Eye (tissue), 1 donor: ENCODE results near the gene OCSTAMP.

Source experiments
- DNase-seq: peaks from one replicate; pipeline ENCODE4 v3.0.0-alpha.2; 2015

Gene OCSTAMP

DNA sequence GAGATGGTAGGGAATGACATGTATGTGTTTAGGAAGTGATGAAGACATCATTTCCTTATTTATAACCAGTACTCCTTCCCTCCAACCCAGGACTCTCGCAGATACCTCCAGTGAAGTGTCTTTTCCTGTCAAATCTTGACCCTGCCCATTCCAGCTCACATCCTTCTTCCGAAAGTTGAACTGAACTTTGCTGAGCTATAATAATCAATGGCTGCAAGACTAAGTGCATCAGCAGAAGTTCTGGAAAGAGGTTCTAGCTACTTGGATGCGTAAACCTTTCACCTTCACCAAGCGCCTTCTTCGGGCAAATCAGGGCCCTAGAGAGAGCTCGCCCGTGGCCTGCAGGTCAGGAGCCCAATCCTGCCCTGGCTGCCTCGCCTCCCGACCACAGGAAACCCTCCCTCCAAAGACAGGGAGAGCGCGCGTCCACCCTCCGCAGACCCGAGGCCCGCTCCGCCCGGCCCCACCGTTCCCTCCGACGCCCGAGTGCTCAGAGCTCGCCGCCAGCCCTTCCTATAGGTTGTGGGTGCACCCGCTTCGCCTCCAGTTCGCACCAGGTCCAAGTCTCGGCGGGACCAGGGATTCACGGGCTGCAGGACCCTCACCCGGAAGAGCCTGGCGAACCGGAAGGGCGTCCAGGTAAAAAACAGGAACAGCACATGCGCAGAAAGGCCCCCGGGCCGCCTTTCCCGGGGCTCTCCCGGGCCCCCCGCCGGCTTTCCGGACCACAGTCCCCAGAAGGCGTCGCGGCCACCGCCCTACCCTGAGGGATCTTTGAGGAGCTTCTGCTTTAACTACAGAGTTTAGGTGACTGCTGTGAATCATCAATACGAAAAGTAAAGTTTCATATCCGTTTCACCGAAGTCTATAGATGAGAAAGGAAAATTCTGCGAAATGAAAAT, 37.3 kb downstream of the OCSTAMP start, which contains the start of gene ZNF334:
ZNF334 (minus strand) TSS at position 617 of the 902 bp plus-strand sequence. CDS start 1,457 bp downstream, outside the sequence.
- DNase-seq = peak; percentile 92

DNA sequence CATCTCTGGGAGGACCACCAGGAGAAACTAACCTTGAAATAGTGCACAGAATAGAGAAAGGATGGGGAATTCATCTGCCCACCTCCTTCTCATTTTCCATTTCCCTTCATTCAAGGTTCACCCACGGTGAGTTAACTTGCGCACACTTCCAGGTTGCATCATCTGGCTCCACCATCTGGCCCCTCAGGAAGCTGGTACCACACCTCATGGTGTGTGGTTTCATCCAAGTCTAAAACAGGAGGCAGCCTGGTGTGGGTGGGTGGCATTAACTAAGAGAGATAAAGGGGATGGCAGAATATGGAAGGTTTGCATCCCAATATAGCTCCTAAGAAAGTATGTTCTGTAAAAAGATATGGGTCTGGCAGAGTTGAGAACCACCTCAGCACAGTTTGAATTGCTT, 40.9 kb downstream of the OCSTAMP start:
- no peak for DNase-seq

DNA sequence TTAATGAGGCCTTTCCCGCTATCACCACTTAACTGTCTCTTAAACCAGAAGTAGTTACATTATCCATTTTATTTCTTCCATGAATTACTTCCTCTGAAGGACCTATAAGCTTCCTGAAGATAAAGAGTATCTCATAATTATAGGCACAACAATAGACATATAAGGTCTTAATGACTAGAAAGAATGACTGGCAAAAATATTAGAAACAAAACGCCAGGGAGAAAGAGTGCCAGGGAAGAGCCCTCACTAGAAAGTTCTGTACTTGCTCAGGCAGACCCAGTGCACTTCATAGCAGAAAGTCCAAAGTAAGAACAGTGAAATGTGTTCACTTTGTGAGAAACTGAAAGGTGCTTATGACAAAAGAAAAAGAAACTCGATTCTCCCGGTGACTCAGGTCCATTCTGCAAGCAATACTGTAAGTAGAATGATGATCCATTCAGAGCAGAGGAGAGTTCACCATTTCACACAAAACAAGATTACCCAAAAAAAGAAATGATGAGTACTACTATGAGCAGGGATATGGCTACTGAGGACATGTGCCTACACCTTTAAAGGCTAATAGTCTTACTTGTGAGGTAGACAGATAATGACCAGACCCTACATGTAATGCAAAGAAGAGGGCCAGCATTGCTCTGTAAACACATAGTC, 42.6 kb downstream of the OCSTAMP start:
- DNase-seq = no peak

DNA sequence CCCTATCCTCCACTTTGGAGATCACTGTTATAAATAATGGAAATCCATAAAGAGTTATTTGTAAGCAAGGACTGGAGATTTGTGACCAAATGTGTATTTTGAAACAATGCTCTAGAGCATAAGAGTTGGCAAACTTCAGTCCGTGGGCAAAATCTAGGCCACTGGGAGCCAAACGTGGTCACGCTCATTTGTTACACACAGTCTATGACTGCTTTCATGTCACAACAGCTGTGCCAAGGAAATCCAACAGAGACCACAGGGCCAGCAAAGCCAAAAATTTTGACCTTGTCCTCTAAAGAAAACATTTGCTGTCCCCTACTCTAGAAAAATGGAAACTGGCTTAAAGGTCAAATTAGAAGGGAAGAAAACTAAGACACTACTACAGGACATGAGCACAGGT, 44.9 kb downstream of the OCSTAMP start:
- no peak for DNase-seq

DNA sequence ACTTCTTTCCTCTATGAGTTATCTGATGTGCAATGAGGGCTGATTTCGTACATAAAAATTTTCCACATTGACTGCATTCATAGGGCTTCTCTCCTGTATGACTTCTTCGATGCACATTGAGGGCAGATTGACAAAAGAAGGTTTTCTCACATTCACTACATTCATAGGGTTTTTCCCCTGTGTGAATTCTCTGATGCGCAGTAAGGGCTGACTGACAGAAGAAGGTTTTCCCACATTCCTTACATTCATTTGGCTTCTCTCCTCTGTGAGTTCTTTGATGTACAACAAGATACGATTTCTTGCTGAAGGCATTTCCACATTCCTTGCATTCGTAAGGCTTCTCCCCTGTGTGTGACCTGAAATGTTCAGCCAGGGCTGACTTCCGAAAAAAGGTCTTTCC, 48.5 kb downstream of the OCSTAMP start:
- DNase-seq = no peak

DNA sequence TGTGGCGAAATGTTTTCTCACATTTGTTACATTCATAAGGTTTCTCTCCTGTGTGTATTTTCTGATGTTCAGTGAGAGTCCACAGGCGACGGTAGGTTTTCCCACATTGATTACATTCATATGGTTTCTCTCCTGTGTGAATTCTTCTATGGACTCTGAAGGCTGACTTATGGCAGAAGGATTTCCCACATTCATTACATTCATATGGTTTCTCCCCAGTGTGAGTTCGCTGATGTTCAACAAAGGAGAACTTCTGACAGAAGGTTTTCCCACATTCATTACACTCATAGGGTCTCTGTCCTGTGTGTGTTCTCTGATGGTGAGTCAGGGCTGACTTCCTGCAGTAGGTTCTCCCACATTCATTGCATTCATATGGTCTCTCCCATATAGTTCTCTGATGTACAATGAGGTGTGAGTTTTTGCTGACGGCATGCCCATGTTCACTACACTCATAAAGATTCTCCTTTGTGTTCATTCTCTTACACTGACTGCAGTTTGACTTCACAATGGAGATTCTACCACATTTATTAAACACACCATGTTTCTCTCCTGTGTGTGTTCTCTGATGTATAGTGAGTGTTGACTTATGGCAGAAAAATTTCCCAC, 49.0 kb downstream of the OCSTAMP start:
- no peak for DNase-seq

DNA sequence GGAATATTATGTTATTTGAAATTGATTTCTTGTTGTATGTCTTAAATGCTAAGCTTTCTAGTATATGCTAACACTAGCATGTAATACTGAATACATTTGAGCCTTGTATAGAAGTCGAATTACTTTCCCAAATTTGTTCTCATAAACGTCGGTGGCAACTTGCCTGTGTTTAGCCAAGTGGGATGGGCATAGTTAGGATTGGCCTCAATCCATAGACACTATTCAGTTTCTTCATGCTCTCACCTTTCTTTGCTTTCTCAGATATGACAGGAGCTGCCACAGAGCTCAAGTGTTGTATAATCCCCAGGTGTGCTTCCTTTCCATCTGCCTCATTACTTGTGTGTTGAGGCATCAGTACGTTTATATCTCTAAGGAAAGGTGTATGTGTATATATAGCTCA, 56.4 kb downstream of the OCSTAMP start:
- DNase-seq = no peak

DNA sequence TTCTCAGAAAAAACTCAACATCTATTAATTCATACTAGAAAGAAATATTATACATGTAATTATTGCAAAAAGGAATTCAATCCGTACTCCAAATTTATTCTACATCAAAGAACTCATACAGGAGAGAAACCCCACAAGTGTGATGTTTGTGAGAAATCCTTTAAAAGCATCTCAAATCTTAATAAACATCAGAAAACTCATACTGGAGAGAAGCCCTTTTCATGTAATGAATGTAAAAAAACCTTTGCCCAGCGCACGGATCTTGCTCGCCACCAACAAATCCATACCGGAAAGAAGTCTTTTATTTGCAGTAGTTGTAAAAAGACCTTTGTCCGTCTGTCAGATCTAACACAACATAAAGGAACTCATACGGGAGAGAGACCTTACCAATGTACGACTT, 59.1 kb downstream of the OCSTAMP start:
- DNase-seq = no peak
